Stimulated activated naive CD4-positive, alpha-beta T cell treated with Interleukin-2 at 50 U/mL for 16 hours (primary cell): ENCODE data around the gene AGPAT3.

Source experiments
- DNase-seq: peaks from one replicate; lab custom pipeline; 2025; lab: John Stamatoyannopoulos, UW

AGPAT3 gene

GRCh38 chr21:43957128-43957571 lies 92.1 kb downstream of the AGPAT3 start:
- DNase-seq: no peak

- DNase-seq: no peak
Measured at GRCh38 chr21:43957611-43958362, 92.8 kb downstream of the AGPAT3 start.

DNA sequence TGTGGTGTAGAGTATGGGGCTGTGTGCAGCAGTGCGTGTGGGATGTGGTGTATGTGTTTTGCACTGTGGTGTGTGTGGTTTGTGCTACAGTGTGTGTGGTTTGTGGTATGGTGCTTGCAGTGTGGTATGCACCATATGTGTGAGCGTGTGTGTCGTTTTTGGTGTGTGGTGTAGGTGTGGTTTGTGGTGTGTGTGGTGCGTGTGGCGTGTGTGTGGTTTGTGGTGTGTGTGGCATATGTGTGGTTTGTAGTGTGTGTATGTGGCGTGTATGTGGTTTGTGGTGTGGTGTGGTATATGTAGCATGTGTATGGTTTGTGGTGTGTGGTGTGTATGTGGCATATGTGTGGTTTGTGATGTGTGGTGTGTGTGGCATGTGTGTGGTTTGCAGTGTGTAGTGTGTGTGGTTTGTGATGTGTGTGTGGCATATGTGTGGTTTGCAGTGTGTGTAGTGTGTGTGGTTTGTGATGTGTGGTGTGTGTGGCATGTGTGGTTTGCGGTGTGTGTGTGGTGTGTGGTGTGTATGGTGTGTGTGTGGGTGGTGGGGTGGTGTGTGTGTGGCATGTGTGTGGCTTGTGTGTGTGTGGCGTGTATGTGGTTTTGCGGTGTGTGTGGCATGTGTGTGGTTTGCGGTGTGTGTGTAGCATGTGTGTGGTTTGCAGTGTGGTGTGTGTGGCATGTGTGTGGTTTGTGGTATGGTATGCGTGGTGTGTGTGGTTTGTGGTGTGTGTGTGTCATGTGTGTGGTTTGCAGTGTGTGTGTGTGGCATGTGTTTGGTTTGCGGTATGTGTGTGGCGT lies 93.5 kb downstream of the AGPAT3 start:
- DNase-seq: no peak

- DNase-seq: no peak
Measured at GRCh38 chr21:43959231-43960116, 94.5 kb downstream of the AGPAT3 start.

DNA sequence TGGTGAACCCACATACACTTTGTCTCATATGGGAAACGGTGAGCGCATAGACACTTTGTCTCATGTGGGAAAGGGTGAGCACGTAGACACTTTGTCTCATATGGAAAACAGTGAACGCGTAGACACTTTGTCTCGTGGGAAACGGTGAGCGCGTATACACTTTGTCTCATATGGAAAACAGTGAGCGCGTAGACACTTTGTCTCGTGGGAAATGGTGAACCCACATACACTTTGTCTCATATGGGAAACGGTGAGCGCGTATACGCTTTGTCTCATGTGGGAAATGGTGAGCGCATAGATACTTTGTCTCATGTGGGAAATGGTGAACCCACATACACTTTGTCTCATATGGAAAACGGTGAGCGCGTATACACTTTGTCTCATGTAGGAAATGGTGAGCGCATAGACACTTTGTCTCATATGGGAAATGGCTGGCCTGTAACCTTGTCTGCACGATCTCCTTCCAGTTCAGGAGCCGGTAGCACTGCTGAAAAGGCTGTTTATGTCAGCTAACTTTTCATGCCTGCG lies 96.4 kb downstream of the AGPAT3 start:
- no peak for DNase-seq

- DNase-seq: no peak
Measured at GRCh38 chr21:43965911-43966585, 101.0 kb downstream of the AGPAT3 start.

GRCh38 chr21:43966946-43967512 lies 102.0 kb downstream of the AGPAT3 start:
- no peak for DNase-seq

GRCh38 chr21:43967981-43968380 lies 103.0 kb downstream of the AGPAT3 start:
- DNase-seq: no peak

DNA sequence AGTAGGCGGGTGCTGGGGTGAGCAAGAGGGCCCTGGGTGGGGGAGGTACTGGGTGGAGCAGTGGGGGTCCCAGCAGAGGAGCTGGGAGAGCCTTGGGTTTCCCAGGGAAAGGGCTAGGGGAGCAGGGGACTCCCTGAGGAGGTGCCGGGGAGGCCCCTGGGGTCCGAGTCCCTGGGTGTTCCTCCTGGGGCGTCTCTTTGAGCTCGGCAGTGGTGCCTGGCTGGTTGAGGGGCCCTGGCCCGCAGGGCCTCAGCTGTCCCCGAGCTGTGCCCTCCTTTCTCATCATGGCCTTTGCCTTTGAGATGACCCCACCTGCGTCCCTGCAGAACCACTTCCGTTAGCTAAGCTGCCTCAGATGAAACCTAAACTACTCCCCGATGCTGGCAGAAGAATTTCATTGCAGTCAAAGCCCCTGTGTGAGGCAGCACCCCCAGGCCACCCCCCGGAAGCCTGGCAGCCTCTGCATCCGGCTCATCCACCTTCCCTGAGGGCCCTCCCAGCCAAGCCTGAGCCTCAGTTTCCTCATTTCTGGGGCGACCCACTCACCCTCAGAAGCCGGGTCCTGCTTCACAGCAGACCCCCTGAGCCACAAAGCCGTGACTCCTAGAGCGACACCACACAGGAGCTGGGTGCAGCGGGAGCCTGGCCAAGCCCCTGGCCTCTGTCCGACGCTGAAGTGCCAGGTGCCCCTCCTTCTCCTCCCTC lies 103.5 kb downstream of the AGPAT3 start:
- no peak for DNase-seq

DNA sequence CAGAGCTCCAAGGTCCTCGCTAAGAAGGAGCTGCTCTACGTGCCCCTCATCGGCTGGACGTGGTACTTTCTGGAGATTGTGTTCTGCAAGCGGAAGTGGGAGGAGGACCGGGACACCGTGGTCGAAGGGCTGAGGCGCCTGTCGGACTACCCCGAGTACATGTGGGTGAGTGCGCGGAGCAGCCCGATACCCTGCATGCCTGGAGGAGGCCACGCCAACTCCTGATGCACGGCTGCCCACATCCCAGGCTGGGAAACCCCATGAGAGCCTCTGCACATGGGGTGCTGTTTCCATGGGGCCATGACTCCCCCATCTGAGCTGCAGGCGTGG lies 104.1 kb downstream of the AGPAT3 start:
- DNase-seq: no peak

DNA sequence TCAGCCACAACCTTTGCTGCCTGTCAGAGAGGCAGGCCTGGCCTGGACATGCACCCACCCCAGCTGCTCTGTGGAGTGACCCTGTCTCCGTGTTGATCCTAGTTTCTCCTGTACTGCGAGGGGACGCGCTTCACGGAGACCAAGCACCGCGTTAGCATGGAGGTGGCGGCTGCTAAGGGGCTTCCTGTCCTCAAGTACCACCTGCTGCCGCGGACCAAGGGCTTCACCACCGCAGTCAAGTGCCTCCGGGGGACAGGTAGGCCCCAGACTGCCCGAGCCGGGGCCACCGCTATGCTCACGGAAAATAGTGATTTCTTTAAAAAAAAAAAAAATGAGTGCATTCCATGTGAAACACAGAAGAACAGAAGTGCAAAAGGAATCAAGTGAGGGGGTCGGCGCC lies 105.5 kb downstream of the AGPAT3 start:
- DNase-seq: no peak

- no peak for DNase-seq
Measured at GRCh38 chr21:43971201-43971991, 106.4 kb downstream of the AGPAT3 start.

GRCh38 chr21:43971992-43972255 lies 106.9 kb downstream of the AGPAT3 start:
- DNase-seq: no peak

DNA sequence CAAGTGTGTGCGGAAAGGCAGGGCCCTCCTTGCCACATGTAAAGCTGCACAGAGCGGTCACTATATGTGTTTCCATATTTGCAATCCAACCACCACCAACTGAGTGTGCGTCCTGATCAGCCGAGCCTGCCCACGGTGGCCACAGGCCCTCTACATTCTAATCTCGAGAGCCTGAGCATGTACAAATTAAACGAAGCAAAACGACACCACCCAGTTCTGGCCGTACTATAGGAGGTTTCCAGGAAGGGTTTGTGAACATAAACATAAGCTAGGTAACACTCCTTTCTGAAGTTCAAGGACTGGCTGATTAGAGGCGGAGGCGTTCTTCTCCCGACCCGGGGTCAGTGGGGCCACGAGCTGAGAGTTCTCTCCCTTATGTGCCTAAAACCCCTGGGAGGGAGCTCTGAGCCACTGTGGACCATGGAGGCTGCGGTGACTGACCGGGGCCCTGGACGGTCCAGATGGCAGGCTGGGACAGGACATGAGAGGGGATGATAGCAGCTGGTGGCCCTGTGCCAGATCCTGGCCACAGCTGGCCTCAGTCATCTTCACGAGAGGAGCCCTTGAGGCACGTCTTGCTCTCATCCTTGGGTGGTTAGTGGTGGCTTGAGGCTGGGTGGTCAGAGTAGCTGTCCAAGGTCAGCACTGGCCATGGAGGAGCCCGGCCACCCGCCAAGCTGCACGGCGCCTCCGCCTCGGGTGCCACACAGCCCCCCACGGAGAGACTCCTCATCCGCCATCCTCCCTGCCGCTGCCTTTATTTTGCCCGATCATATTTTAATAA lies 108.0 kb downstream of the AGPAT3 start:
- no peak for DNase-seq

DNA sequence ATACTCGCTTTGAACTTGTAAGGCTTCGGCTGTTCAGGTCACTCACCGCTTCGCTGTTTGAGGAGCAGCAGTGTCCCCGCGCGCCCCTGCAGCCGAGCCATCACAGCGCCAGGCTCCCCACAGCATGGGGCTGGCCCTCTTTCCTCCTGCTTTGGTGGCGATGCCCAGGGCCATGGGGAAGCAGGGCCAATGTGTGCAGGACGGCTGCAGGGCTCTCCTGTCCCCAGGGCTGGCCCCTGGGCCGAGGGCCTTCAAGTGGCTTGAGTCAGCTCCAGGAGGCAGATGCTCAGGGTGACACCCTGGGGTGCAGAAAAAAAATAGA lies 108.6 kb downstream of the AGPAT3 start:
- no peak for DNase-seq

DNA sequence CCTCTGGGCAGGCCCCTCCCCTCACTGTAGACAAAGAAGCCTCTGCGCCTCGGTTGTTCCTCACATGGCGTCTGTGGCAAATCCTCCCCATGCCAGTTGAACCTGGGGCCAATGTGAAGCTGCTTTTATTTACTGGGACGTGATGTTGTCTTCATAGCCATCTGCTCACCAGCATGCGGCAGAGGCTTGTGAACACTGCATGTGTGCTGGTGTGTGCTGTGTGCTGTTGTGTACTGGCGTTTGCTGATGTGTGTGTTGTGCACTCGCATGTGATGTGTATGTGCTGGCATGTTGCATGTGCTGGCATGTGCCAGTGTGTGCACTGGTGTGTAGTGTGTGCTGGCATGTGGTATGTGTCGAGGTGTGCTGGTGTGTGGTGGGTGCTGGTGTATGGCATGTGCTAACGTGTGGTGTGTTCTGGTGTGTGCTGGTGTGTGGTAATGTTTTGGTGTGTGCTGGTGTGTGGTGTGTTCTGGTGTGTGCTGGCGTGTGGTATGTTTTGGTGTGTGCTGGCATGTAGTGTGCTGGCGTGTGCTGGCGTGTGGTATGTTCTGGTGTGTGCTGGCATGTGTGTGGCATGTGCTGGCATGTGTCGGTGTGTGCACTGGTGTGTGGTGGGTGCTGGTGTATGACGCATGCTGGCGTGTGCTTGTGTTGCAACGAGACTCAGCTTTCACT lies 109.9 kb downstream of the AGPAT3 start:
- no peak for DNase-seq

DNA sequence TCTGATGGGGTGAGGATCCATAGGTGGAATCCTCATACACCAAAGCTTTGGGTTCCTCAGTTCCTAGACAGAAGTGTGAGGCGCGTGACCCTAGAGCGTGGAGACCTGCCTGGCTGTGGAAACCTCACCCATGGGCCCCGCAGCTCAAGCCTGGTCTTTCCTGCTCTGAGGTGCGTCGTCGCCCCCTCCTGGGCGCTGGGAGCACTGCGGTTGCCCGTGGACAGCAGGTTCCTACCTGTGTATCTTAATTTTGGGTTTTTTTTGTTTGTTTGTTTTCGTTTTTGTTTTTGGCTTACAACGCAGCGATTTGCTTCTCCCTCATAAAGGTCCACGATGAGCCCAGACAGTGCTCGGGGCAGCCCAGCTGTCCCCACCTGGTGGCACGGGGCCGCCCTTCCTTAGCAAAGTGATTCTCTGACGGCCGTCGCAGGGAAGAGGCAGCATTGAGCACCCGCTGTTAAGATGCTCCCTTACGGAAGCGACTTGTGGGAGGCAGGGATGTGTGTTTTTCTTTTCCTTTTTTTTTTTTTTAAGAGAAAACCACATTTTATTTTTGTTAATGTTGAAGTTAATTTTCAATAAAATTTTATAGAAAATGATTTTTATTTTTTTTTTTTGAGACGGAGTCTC lies 110.6 kb downstream of the AGPAT3 start:
- peak; percentile 65 for DNase-seq

- DNase-seq: no peak
Measured at GRCh38 chr21:43976661-43977060, 111.6 kb downstream of the AGPAT3 start.
